ENCODE measurements around the gene RIPPLY3.

RIPPLY3 gene

DNA sequence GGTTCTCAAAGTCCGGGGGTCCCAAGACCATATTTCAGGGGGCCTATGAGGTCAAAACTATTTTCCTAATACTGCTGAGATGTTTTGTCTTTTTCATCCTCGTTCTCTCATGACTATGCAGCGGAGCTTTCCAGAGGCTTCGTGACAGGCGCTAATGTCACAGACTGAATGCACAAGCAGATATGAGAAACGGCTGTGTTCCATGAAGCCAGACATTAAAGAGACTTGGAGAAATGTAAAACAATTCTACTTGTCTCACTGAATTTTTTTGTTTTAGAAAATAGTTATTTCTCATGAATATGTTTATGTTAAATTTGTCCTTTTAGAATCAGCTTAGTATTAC is 56.1 kb downstream of the RIPPLY3 start:
- no peak for DNase-seq

DNA sequence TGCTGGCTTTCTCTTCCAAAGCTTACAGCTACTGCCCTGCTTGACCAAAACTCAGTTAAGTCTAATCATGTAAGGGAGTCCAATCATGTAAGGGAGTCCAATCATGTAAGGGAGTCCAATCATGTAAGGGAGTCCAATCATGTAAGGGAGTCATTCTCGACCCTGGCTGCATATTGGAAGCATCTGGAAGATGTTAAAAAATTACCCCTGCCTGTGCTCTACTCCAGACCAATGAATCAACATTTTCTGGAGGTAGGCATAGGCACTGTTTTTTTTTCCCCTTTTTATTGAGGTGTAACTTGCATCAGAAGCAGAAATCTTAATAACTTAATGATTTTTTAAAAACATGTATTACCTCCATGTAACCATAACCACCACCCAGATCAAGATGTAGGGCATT is 56.9 kb downstream of the RIPPLY3 start:
- peak; percentile 22 for DNase-seq

DNA sequence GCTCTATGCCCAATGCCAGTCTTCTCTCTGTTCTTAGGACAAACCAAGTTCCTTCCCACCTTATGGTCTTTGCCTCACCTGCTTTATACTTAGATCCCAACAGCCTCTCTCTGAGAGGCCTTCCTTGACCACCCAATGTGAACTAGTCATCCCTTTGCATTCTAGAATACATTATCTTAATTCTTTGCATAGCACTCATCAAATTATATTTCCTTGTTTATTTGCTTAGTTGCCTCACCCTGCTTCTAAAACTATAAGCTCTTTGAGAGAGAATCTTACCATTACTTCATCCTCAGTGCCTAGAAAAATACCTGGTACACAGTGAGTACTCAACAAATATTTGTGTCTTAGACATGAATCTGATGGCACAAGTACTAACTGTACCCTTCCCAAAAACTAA is 58.3 kb downstream of the RIPPLY3 start:
- no peak for DNase-seq

DNA sequence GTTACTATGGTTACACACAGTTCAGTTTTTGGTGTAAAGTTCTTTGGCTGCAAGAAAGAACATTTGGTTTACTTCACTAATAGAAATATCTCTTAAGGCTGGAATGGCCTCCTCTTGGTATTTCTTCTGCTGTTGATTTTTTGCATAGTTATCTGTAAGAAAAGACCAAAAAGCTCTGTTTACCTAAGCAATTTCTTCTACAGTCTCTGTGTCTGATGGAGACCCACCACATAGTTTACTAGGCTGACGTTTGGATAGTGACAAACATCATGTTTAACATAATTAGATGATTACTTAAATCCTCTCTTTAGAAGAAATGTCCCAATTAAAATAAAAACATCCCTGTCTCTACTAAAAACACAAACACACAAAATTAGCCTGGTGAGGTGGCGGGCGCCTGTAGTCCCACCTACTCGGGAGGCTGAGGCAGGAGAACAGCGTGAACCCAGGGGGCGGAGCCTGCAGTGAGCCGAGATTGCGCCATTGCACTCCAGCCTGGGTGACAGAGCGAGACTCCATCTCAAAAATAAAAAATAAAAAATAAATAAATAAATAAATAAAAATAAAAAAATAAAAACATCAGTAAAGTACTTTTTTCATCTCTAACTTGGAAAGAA is 59.2 kb downstream of the RIPPLY3 start:
- no peak for DNase-seq

Measured in fibroblast of skin of abdomen (primary cell).